Neural progenitor cell (in vitro differentiated cells): ENCODE results near the gene PITPNM3. TPM values are rescaled to one million over a fixed set of nuclear protein-coding genes. Genes with fewer than 3 reads are reported as not detected.
A peak's percentile ranks its signal among the peaks of the same experiment; 100 is the strongest.

ENCODE experiments used
- DNase-seq: peaks from one replicate; pipeline ENCODE4 v3.0.0-alpha.2; 2016; ENCODE audit warnings: low spot score
- H2AFZ ChIP-seq: fragments of 200-600 bp; sonication (generic); replicated peaks from 2 replicates; pipeline ENCODE4 v1.6.1; 2016; ENCODE audit warnings: antibody characterized with exemption
- H3F3A ChIP-seq: fragments of 200-600 bp; sonication (generic); 2 replicates; pipeline ENCODE4 v1.6.1; 2016; ENCODE audit warnings: antibody characterized with exemption, low read depth
- H3K27ac ChIP-seq: fragments of 200-600 bp; sonication (generic); 2 replicates; pipeline ENCODE4 v1.5.1; 2016; ENCODE audit warnings: mild to moderate bottlenecking
- H3K27me3 ChIP-seq: fragments of 200-600 bp; sonication (generic); 2 replicates; pipeline ENCODE4 v1.6.1; 2016; ENCODE audit warnings: mild to moderate bottlenecking, moderate library complexity
- H3K36me3 ChIP-seq: fragments of 200-600 bp; sonication (generic); 2 replicates; pipeline ENCODE4 v1.5.1; 2016
- H3K4me1 ChIP-seq: fragments of 200-600 bp; sonication (generic); 2 replicates; pipeline ENCODE4 v1.6.1; 2016; ENCODE audit warnings: mixed run types
- H3K4me2 ChIP-seq: fragments of 200-600 bp; sonication (generic); 2 replicates; pipeline ENCODE4 v1.6.1; 2016
- H3K4me3 ChIP-seq: fragments of 200-600 bp; sonication (generic); 2 replicates; pipeline ENCODE4 v1.5.1; 2016
- H3K79me2 ChIP-seq: fragments of 200-600 bp; sonication (generic); 2 replicates; pipeline ENCODE4 v1.6.1; 2016; ENCODE audit warnings: low read depth
- H3K9ac ChIP-seq: fragments of 200-600 bp; sonication (generic); 2 replicates; pipeline ENCODE4 v1.6.1; 2016
- H3K9me3 ChIP-seq: fragments of 200-600 bp; sonication (generic); 2 replicates; pipeline ENCODE4 v1.5.1; 2016; ENCODE audit warnings: low read depth
- H4K20me1 ChIP-seq: fragments of 200-600 bp; sonication (generic); 2 replicates; pipeline ENCODE4 v1.6.1; 2016; ENCODE audit warnings: low read depth
- H3K27ac Mint-ChIP-seq: 3 replicates; pipeline ENCODE4 v1.8.0; 2021; ENCODE audit warnings: mixed read lengths
- H3K27me3 Mint-ChIP-seq: 2 replicates; pipeline ENCODE4 v1.8.0; 2022; ENCODE audit warnings: low read depth, mild to moderate bottlenecking, inconsistent platforms, moderate library complexity, mixed read lengths; ENCODE audit not compliant: insufficient read depth
- H3K36me3 Mint-ChIP-seq: 3 replicates; pipeline ENCODE4 v1.8.0; 2021; ENCODE audit warnings: mixed read lengths
- H3K4me1 Mint-ChIP-seq: 3 replicates; pipeline ENCODE4 v1.8.0; 2021; ENCODE audit warnings: mixed read lengths
- H3K4me3 Mint-ChIP-seq: 3 replicates; pipeline ENCODE4 v1.8.0; 2021; ENCODE audit warnings: mild to moderate bottlenecking, moderate library complexity, mixed read lengths
- H3K9me3 Mint-ChIP-seq: 3 replicates; pipeline ENCODE4 v1.8.0; 2020; ENCODE audit warnings: mixed read lengths
- CTCF ChIP-seq: fragments of 200-600 bp; sonication (generic); IDR thresholded peaks from 2 replicates; pipeline ENCODE4 v1.5.1; 2017; ENCODE audit warnings: antibody characterized with exemption, mild to moderate bottlenecking
- EZH2 ChIP-seq: fragments of 200-600 bp; sonication (generic); IDR thresholded peaks from 2 replicates; pipeline ENCODE4 v1.6.1; 2017; ENCODE audit warnings: antibody characterized with exemption, mild to moderate bottlenecking, moderate library complexity
- EZH2phosphoT487 ChIP-seq: fragments of 200-600 bp; sonication (generic); IDR thresholded peaks from 2 replicates; pipeline ENCODE4 v1.6.1; 2017; ENCODE audit warnings: antibody characterized with exemption
- total RNA-seq: library from RNA; depleted of rRNA; stranded (reverse); fragments of >200 nt; gene quantifications from 2 replicates; pipeline ENCODE4 v1.2.3, GENCODE V29; 2015; ENCODE audit warnings: low replicate concordance

PITPNM3 gene
- total RNA-seq, 1 donor from 2014 or later = 2.8 TPM

- Mint-ChIP-seq H3K9me3 (peaks cover 8% of the 10 kb centered on the region), H3K4me3 (peak within 1 kb of the TSS; percentile 98), H3K27me3 (peaks cover 14% of the 10 kb centered on the region), H3K36me3 (peaks cover 18% of the 10 kb centered on the region), H3K4me1 (peaks cover 57% of the 10 kb centered on the region), H3K27ac (peak within 1 kb of the TSS; percentile 97)
- peak within 1 kb of the TSS; percentile 92 for H3K27ac ChIP-seq
- TF ChIP-seq EZH2 (no peak), EZH2phosphoT487 (no peak), CTCF (no peak)
- peaks cover 37% of the 10 kb centered on the region for H3K79me2 ChIP-seq
- H3K9ac ChIP-seq = peak within 1 kb of the TSS; percentile 64
- no peaks in the 10 kb centered on the region for H3K27me3 ChIP-seq
- H3K4me1 ChIP-seq = peaks cover 37% of the 10 kb centered on the region
- H3K4me3 ChIP-seq = peak within 1 kb of the TSS; percentile 79
- peak within 1 kb of the TSS; percentile 3 for H2AFZ ChIP-seq
- peaks cover 18% of the 10 kb centered on the region for H4K20me1 ChIP-seq
- H3K4me2 ChIP-seq = peak within 1 kb of the TSS; percentile 86
- peak; percentile 99 for DNase-seq
- no peaks in the 10 kb centered on the region for H3K9me3 ChIP-seq
- peaks cover 39% of the 10 kb centered on the region for H3F3A ChIP-seq
- H3K36me3 ChIP-seq = no peaks in the 10 kb centered on the region
These were observed 112.4 kb downstream of the PITPNM3 start, which contains the start of gene PIMREG for GRCh38 chr17:6443692-6444570. Gene PIMREG (plus strand): TSS chr17:6444455. CDS start chr17:6445111, 656 bp downstream.

- no peaks in the 10 kb centered on the region for H3K27me3 ChIP-seq
- no peaks in the 10 kb centered on the region for H3K36me3 ChIP-seq
- peaks cover 36% of the 10 kb centered on the region for H3F3A ChIP-seq
- H3K4me2 ChIP-seq = peak overlapping the region; percentile 71
- DNase-seq = no peak
- Mint-ChIP-seq H3K4me1 (peaks cover 61% of the 10 kb centered on the region), H3K9me3 (peaks cover 8% of the 10 kb centered on the region), H3K4me3 (no peak overlapping the region), H3K27me3 (peaks cover 12% of the 10 kb centered on the region), H3K36me3 (peaks cover 16% of the 10 kb centered on the region), H3K27ac (no peak overlapping the region)
- peaks cover 18% of the 10 kb centered on the region for H4K20me1 ChIP-seq
- H3K4me1 ChIP-seq = peaks cover 41% of the 10 kb centered on the region
- H2AFZ ChIP-seq = no peak overlapping the region
- no peak for TF ChIP-seq EZH2
- TF ChIP-seq CTCF = no peak
- no peak for TF ChIP-seq EZH2phosphoT487
- H3K79me2 ChIP-seq = peaks cover 35% of the 10 kb centered on the region
- H3K4me3 ChIP-seq = no peak overlapping the region
- no peaks in the 10 kb centered on the region for H3K9me3 ChIP-seq
- H3K27ac ChIP-seq = peak overlapping the region; percentile 92
- no peak overlapping the region for H3K9ac ChIP-seq
These were observed 113.6 kb downstream of the PITPNM3 start for GRCh38 chr17:6442775-6443174.

GRCh38 chr17:6439951-6440350, 116.4 kb downstream of the PITPNM3 start:
- Histone ChIP-seq H3K9ac (no peak overlapping the region), H3K4me1 (peaks cover 35% of the 10 kb centered on the region), H3K4me3 (peak overlapping the region; percentile 31), H4K20me1 (peaks cover under 1% of the 10 kb centered on the region), H3K79me2 (peaks cover 7% of the 10 kb centered on the region), H3F3A (peaks cover 39% of the 10 kb centered on the region), H3K36me3 (no peaks in the 10 kb centered on the region), H3K9me3 (no peaks in the 10 kb centered on the region), H2AFZ (peak overlapping the region; percentile 72), H3K27me3 (no peaks in the 10 kb centered on the region), H3K4me2 (peak overlapping the region; percentile 76), H3K27ac (peak overlapping the region; percentile 73)
- peaks cover 8% of the 10 kb centered on the region for H3K9me3 Mint-ChIP-seq
- DNase-seq = peak; percentile 74
- peak overlapping the region; percentile 87 for H3K27ac Mint-ChIP-seq
- peaks cover 3% of the 10 kb centered on the region for H3K36me3 Mint-ChIP-seq
- peaks cover 14% of the 10 kb centered on the region for H3K27me3 Mint-ChIP-seq
- peak overlapping the region; percentile 59 for H3K4me3 Mint-ChIP-seq
- TF ChIP-seq CTCF (no peak), EZH2 (no peak), EZH2phosphoT487 (no peak)
- peaks cover 61% of the 10 kb centered on the region for H3K4me1 Mint-ChIP-seq
